Activated naive CD4-positive, alpha-beta T cell treated with anti-CD3 and anti-CD28 coated beads, Interleukin-2, amount 10 ng/mL, durations not matched to agents 7 days and 5 days (primary cell): ENCODE data around the gene HAX1.
"Not testable (repeated sequence)": the region's sequence is repeated elsewhere in the genome, so short reads cannot be mapped to it uniquely, and the experiment has no call there.

Experiments used
- CTCF ChIA-PET: fragments of 350-600 bp; sonication (Branson Sonifier 250); formaldehyde crosslinking; loops from one replicate; lab custom pipeline; 2021; ENCODE audit warnings: antibody characterized with exemption; lab: Charles Lee
- DNase-seq: peaks from one replicate; pipeline ENCODE4 v3.0.0-alpha.2; 2020
- H3K27ac Mint-ChIP-seq: one replicate; pipeline ENCODE4 v1.8.0; 2021; ENCODE audit warnings: mild to moderate bottlenecking, moderate library complexity, mixed read lengths
- H3K27me3 Mint-ChIP-seq: one replicate; pipeline ENCODE4 v1.8.0; 2021; ENCODE audit warnings: mild to moderate bottlenecking, mixed read lengths
- H3K36me3 Mint-ChIP-seq: one replicate; pipeline ENCODE4 v1.8.0; 2021; ENCODE audit warnings: mixed read lengths
- H3K4me1 Mint-ChIP-seq: one replicate; pipeline ENCODE4 v1.8.0; 2021; ENCODE audit warnings: mixed read lengths
- H3K4me3 Mint-ChIP-seq: one replicate; pipeline ENCODE4 v1.8.0; 2021; ENCODE audit warnings: mild to moderate bottlenecking, moderate library complexity, mixed read lengths
- H3K9me3 Mint-ChIP-seq: one replicate; pipeline ENCODE4 v1.8.0; 2021; ENCODE audit warnings: mixed read lengths

The HAX1 gene

GRCh38 chr1:154258784-154259183, 13.6 kb upstream of the HAX1 start:
- H3K9me3 Mint-ChIP-seq: no peaks in the 10 kb centered on the region
- no peaks in the 10 kb centered on the region for H3K27me3 Mint-ChIP-seq
- H3K36me3 Mint-ChIP-seq: peaks cover 77% of the 10 kb centered on the region
- H3K27ac Mint-ChIP-seq: no peak overlapping the region
- H3K4me3 Mint-ChIP-seq: no peak overlapping the region
- DNase-seq: no peak
- CTCF ChIA-PET: interaction anchor here (1.3 to 1.4 kb wide), 3 partner anchors 13 to 76 kb away, joined by 5 to 8 read pairs (median 6); partner anchors contain the start of gene HAX1
- peaks cover 6% of the 10 kb centered on the region for H3K4me1 Mint-ChIP-seq

- Mint-ChIP-seq H3K4me3 (no peak overlapping the region), H3K4me1 (peaks cover 18% of the 10 kb centered on the region), H3K36me3 (peaks cover 75% of the 10 kb centered on the region), H3K27me3 (no peaks in the 10 kb centered on the region), H3K27ac (no peak overlapping the region), H3K9me3 (no peaks in the 10 kb centered on the region)
- CTCF ChIA-PET: no interaction called here
- DNase-seq: no peak
Observed at GRCh38 chr1:154260127-154260526, 12.3 kb upstream of the HAX1 start.

GRCh38 chr1:154263465-154264332, 8.7 kb upstream of the HAX1 start:
- DNase-seq: no peak
- no peaks in the 10 kb centered on the region for H3K27me3 Mint-ChIP-seq
- no peak overlapping the region for H3K4me3 Mint-ChIP-seq
- peak overlapping the region; percentile 66 for H3K27ac Mint-ChIP-seq
- H3K36me3 Mint-ChIP-seq: peaks cover 61% of the 10 kb centered on the region
- H3K9me3 Mint-ChIP-seq: no peaks in the 10 kb centered on the region
- CTCF ChIA-PET: interaction anchor here (0.9 to 2.6 kb wide), 2 partner anchors 64 to 71 kb away, joined by 3 to 13 read pairs; no protein-coding TSS in a partner anchor
- peaks cover 35% of the 10 kb centered on the region for H3K4me1 Mint-ChIP-seq

- H3K4me3 Mint-ChIP-seq: no peak overlapping the region
- no peaks in the 10 kb centered on the region for H3K9me3 Mint-ChIP-seq
- H3K4me1 Mint-ChIP-seq: peaks cover 35% of the 10 kb centered on the region
- H3K27ac Mint-ChIP-seq: peak overlapping the region; percentile 76
- peaks cover 65% of the 10 kb centered on the region for H3K36me3 Mint-ChIP-seq
- H3K27me3 Mint-ChIP-seq: no peaks in the 10 kb centered on the region
- CTCF ChIA-PET: interaction anchor here (0.9 kb wide), 1 partner anchor 70 kb away, joined by 3 read pairs; no protein-coding TSS in a partner anchor
- no peak for DNase-seq
Observed at GRCh38 chr1:154264454-154264853, 8.0 kb upstream of the HAX1 start.

DNA sequence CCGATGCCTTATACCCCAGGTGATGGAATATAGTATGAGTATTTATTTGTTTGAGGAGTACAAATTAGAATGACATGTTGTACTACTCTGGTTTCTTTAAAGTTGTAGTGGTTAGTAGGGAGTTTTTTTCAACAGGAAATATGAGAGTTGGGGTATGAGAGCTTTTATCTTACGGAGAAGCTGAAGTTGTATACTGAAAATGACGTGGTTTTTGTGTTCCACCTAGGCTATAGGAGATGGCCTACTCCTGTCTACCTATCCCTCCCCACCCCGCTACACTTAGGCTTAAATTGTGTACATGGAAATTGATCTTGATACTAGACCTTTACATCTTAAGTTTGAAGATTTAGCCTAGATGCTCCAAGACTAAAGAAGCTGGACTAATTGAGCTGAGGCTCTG, 6.8 kb upstream of the HAX1 start:
- DNase-seq: no peak
- Mint-ChIP-seq H3K27me3 (no peaks in the 10 kb centered on the region), H3K9me3 (no peaks in the 10 kb centered on the region), H3K36me3 (peaks cover 65% of the 10 kb centered on the region), H3K4me1 (peaks cover 35% of the 10 kb centered on the region), H3K27ac (peak overlapping the region; percentile 74), H3K4me3 (no peak overlapping the region)
- CTCF ChIA-PET: interaction anchor here (0.7 to 1.2 kb wide), 4 partner anchors 65 to 281 kb away, joined by 3 to 11 read pairs (median 3); no protein-coding TSS in a partner anchor

- Mint-ChIP-seq H3K27ac (peak overlapping the region; percentile 97), H3K4me3 (peak overlapping the region; percentile 96), H3K9me3 (no peaks in the 10 kb centered on the region), H3K27me3 (no peaks in the 10 kb centered on the region), H3K4me1 (peaks cover 46% of the 10 kb centered on the region), H3K36me3 (peaks cover 55% of the 10 kb centered on the region)
- DNase-seq: no peak
- CTCF ChIA-PET: interaction anchor here (1.4 to 6.6 kb wide), 5 partner anchors 9 to 474 kb away, joined by 3 to 63 read pairs (median 7); partner anchors contain the start of gene CFAP141
Observed at GRCh38 chr1:154270833-154271232, 1.6 kb upstream of the HAX1 start.

DNA sequence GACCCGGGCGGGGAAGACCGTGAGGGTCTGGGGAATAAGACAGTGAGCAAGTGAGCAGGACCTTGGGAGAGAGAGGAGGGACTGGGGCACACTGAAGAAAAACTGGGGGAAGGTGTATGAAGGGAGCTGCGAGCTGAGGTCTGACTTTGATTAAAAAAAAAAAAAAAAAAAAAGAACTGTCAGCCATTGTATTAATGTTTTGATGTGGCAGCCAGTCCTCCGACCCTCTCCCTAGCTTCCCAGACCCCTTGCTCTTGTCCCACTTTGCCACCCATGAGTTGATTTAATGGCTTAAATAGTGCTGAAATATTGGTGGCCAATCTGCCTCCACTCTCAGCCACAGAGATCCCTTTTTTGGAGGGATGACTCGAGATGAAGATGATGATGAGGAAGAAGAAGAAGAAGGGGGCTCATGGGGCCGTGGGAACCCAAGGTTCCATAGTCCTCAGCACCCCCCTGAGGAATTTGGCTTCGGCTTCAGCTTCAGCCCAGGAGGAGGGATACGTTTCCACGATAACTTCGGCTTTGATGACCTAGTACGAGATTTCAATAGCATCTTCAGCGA, 652 bp downstream of the HAX1 start:
- no peaks in the 10 kb centered on the region for H3K27me3 Mint-ChIP-seq
- peak overlapping the region; percentile 97 for H3K27ac Mint-ChIP-seq
- H3K4me1 Mint-ChIP-seq: peaks cover 37% of the 10 kb centered on the region
- peak; percentile 24 for DNase-seq
- H3K36me3 Mint-ChIP-seq: peaks cover 48% of the 10 kb centered on the region
- CTCF ChIA-PET: interaction anchor here (1.0 to 6.6 kb wide), 4 partner anchors 51 to 78 kb away, joined by 3 to 63 read pairs (median 8); no protein-coding TSS in a partner anchor
- no peaks in the 10 kb centered on the region for H3K9me3 Mint-ChIP-seq
- H3K4me3 Mint-ChIP-seq: peak overlapping the region; percentile 96

- Mint-ChIP-seq H3K9me3 (no peaks in the 10 kb centered on the region), H3K4me1 (peaks cover 27% of the 10 kb centered on the region), H3K27ac (no peak overlapping the region), H3K27me3 (peaks cover 5% of the 10 kb centered on the region), H3K4me3 (no peak overlapping the region), H3K36me3 (peaks cover 28% of the 10 kb centered on the region)
- peak; percentile 57 for DNase-seq
- CTCF ChIA-PET: interaction anchor here (0.6 to 3.5 kb wide), 10 partner anchors 32 to 205 kb away, joined by 3 to 26 read pairs (median 4); partner anchors contain the start of gene ATP8B2
Observed at GRCh38 chr1:154276797-154277196, 4.4 kb downstream of the HAX1 start.

DNA sequence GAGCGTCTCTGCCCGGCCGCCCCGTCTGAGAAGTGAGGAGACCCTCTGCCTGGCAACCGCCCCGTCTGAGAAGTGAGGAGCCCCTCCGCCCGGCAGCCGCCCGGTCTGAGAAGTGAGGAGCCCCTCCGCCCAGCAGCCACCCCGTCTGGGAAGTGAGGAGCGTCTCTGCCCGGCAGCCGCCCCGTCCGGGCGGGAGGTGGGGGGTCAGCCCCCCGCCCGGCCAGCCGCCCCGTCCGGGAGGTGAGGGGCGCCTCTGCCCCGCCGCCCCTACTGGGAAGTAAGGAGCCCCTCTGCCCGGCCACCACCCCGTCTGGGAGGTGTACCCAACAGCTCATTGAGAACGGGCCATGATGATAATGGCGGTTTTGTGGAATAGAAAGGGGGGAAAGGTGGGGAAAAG, 15.2 kb downstream of the HAX1 start:
- CTCF ChIA-PET, H3K4me3 Mint-ChIP-seq, H3K4me1 Mint-ChIP-seq, DNase-seq, H3K9me3 Mint-ChIP-seq, H3K27ac Mint-ChIP-seq, H3K36me3 Mint-ChIP-seq: not testable (repeated sequence)
- peaks cover 11% of the 10 kb centered on the region for H3K27me3 Mint-ChIP-seq

GRCh38 chr1:154288661-154289060, 16.2 kb downstream of the HAX1 start:
- H3K27ac Mint-ChIP-seq: no peak overlapping the region
- no peak for DNase-seq
- CTCF ChIA-PET: no interaction called here
- peaks cover 3% of the 10 kb centered on the region for H3K36me3 Mint-ChIP-seq
- no peaks in the 10 kb centered on the region for H3K4me1 Mint-ChIP-seq
- no peak overlapping the region for H3K4me3 Mint-ChIP-seq
- peaks cover 6% of the 10 kb centered on the region for H3K9me3 Mint-ChIP-seq
- H3K27me3 Mint-ChIP-seq: peaks cover 11% of the 10 kb centered on the region

DNA sequence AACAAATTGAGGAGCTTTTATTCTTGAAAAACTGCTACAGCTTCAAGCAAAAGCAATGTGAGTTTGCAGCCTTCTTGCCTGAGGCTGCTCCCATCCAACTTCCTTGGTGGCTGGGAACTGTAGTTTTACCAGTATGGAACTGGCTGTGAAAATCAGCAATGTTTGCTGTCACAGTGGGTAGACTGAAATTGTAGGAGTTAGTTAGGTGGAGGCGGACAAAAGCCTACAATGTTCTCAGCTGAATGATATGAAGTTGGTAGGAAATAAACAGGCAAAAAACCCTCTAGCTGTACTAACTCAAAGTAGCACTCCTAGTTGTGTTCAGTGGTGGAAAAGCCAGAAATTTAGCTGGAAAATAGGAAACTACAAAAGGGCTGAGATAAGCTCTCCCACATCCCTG, 18.5 kb downstream of the HAX1 start:
- Mint-ChIP-seq H3K4me1 (no peaks in the 10 kb centered on the region), H3K9me3 (peaks cover 16% of the 10 kb centered on the region), H3K4me3 (no peak overlapping the region), H3K27me3 (peaks cover 11% of the 10 kb centered on the region), H3K36me3 (peaks cover 8% of the 10 kb centered on the region), H3K27ac (no peak overlapping the region)
- CTCF ChIA-PET: interaction anchor here (0.6 kb wide), 1 partner anchor 45 kb away, joined by 4 read pairs; no protein-coding TSS in a partner anchor
- DNase-seq: no peak

- peaks cover 9% of the 10 kb centered on the region for H3K27me3 Mint-ChIP-seq
- CTCF ChIA-PET: no interaction called here
Observed at GRCh38 chr1:154295408-154296235, 23.2 kb downstream of the HAX1 start.

GRCh38 chr1:154301582-154301981, 29.2 kb downstream of the HAX1 start:
- H3K4me1 Mint-ChIP-seq: no peaks in the 10 kb centered on the region
- H3K36me3 Mint-ChIP-seq: no peaks in the 10 kb centered on the region
- DNase-seq: no peak
- CTCF ChIA-PET: interaction anchor here (0.7 kb wide), 1 partner anchor 180 kb away, joined by 4 read pairs; no protein-coding TSS in a partner anchor
- no peak overlapping the region for H3K4me3 Mint-ChIP-seq
- no peaks in the 10 kb centered on the region for H3K9me3 Mint-ChIP-seq
- peaks cover 15% of the 10 kb centered on the region for H3K27me3 Mint-ChIP-seq
- H3K27ac Mint-ChIP-seq: no peak overlapping the region

More at GRCh38 chr1:154295408-154296235, 23.2 kb downstream of the HAX1 start:
- no peak for DNase-seq
- Mint-ChIP-seq H3K36me3 (peaks cover 8% of the 10 kb centered on the region), H3K9me3 (peaks cover 16% of the 10 kb centered on the region), H3K4me3 (no peak overlapping the region), H3K4me1 (no peaks in the 10 kb centered on the region), H3K27ac (no peak overlapping the region)
